ENCODE results near the gene TNNT1.
A peak's percentile ranks its signal among the peaks of the same experiment; 100 is the strongest.

Gene TNNT1

DNA sequence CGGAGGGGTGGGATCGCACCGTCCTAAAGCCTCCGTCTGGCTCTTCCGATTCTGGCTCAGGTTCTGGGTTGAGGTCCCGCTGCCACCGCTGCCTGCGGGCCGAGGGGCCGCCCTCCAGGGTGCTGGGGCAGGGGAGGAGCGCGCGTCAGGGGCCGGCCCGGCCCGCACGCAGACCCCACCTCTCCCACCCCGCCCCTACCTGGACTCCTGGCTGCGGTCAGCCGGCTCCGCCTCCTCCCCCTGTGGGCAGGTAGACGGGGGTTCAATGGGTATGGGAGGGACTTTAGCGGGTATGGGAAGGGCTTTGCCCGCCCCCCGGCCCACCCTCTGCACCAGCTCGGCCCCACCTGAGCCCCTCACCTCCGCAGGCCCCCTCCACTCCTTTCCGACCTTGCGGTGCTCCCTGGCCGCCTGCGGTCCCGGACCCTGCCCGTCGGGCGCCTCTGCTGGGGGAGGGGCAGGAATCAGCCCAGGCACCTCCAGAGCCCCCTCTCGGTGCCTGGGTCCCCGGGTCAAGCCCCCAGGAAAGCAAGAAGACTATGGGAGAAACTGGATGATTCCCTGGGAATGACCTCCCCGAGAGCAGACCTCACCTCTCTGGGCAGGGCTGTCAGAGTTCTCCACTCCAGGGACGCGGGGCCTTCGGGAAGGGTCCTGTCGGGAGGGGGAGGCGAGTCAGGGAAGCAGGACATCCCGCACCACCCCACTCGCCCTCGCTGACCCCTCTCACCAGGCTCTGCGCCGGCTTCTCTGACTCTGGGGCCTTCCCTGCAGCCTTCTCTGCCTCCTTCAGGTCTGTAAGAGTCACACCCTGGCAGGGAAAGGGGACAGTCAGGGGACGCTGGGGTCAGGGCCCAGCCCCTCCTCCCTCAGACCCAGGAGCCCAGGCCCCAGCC is 56.3 kb downstream of the TNNT1 start:
- FAIRE-seq: no peak
- DNase-seq (ENCODE audit: insufficient read length, low spot score): no peak

DNA sequence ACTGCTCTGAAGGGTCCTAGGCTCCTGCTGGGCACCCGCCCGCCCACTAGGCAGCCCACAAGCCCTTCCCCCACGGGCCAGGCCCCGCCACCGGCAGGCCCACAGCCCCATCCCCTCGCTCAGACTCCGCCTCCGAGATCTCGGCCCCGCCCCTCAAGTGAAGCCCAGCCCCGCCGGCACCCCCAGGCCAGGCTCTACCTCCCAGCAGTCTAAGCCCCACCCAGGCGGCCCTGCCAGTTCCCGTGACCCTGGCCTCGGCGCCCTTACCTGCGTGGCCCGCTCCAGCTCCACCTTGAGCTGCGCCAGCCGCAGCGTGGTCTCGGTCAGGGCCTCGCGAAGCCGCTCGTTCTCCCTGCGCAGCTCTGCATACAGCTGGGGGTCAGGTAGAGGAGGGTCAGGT is 57.1 kb downstream of the TNNT1 start:
- FAIRE-seq: no peak

GRCh38 chr19:55091126-55091910 is 57.7 kb downstream of the TNNT1 start:
- DNase-seq (ENCODE audit: insufficient read length, low spot score): no peak
- no peak for FAIRE-seq

More for the DNA sequence above, 57.1 kb downstream of the TNNT1 start:
- DNase-seq (ENCODE audit: insufficient read length, low spot score): no peak

DNA sequence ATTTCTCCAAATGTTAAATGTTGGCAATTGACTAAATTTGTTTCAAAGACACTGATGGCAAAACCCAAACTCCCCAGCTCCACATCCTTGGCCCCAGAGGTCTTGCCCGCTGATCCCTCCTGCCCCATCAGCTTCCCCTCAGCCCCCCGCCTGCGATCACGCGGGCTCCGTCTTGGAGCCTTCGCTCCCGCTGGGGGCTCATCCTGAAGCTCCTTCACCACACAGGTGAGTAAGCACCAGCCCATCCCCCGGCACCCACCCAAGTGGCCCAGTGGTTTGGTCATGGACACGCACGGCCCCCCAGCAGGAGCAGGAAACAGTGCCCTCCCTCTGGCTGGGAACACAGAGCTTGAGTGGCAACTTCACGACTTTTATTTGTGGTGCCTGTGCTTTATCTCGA is 58.4 kb downstream of the TNNT1 start:
- DNase-seq (ENCODE audit: insufficient read length, low spot score) (no peak), FAIRE-seq (no peak)

DNA sequence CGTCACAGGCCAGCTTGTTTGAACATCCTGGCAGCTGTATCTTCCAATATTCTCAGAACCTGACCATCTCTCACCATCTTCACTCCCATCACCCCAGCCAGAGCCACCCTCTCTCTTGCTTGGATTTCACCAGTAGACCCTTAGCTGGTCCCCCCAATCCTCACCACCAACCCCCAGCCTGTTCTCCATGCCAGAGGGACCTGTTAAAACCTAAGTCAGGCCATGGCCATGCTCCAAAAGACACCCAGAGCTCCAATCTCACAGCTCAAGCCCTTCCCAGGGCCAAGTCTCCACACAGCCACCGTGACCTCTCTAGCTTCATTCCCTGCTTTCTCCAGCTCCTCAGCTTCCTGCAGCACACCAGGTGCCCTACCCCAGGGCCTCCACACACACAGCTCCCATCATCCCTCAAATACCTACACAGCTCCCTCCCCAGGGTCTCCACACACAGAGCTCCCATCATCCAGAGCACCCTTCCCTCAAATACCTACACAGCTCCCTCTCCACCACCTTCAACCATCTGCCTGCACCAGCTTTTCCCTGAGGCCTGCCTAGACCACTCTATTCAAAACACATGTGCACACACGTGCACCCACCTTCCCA is 59.6 kb downstream of the TNNT1 start:
- DNase-seq (ENCODE audit: insufficient read length, low spot score) (no peak), FAIRE-seq (no peak)

DNA sequence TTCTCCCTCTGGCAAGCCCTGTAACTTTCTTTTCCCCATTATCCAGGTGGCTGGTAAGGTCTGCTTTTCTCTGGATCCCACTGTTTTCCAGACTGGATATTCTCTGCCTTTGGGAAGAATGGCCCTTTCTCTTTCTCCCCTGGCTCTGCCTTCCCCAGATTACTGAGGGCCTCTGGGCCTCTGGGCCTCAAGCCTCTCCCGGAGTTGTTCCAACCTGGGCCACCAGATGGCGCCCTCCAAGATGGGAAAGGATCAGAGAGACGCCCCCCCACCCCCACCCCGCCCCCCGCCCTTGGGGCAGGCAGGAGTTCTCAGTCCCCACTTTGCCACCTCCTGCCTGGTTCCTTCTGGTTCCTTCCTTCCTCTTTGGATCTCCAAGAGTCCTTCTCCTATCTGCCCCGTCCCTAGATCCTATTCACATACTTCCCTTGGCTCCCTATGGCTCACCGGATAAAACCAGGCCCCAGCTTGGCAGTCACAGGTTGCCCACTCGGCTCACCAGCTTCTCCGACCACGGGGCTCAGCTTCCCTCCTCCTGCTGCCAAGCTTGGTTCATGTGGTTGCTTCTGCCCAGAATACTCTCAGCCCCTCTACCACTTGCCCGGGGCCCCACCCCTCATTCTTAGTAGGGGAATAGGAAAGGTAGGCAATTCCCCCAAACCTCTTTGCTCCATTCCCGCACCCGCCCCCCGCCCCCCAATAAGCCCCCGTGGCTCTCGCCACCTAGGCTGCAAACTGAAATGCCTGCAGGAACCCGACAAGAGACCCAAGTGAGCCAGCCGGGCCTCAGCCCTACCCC is 60.3 kb downstream of the TNNT1 start:
- no peak for FAIRE-seq
- DNase-seq (ENCODE audit: insufficient read length, low spot score): peak; percentile 79

- no peak for DNase-seq (ENCODE audit: insufficient read length, low spot score)
- no peak for FAIRE-seq
Measured at GRCh38 chr19:55088021-55088451, 61.0 kb downstream of the TNNT1 start.

- no peak for DNase-seq (ENCODE audit: insufficient read length, low spot score)
- no peak for FAIRE-seq
Measured at GRCh38 chr19:55087542-55087901, 61.5 kb downstream of the TNNT1 start.

GRCh38 chr19:55086730-55087541 is 62.1 kb downstream of the TNNT1 start:
- no peak for DNase-seq (ENCODE audit: insufficient read length, low spot score)
- FAIRE-seq: no peak

GRCh38 chr19:55085923-55086715 is 62.9 kb downstream of the TNNT1 start:
- DNase-seq (ENCODE audit: insufficient read length, low spot score): no peak
- FAIRE-seq: no peak

GRCh38 chr19:55084416-55084815 is 64.6 kb downstream of the TNNT1 start:
- DNase-seq (ENCODE audit: insufficient read length, low spot score) (no peak), FAIRE-seq (no peak)

- DNase-seq (ENCODE audit: insufficient read length, low spot score): no peak
- FAIRE-seq: peak; percentile 66
Measured at GRCh38 chr19:55083004-55083850, 65.8 kb downstream of the TNNT1 start.

Data from GM19239 (cell line).